ENCODE results near the gene RFT1.

- TF ChIP-seq LEF1 (IDR thresholded peaks at IDR 0.05; ENCODE audit: borderline replicate concordance) (no peak), ELF4 (IDR thresholded peaks at IDR 0.05) (no peak), ARNT (IDR thresholded peaks at IDR 0.05) (no peak), FOXM1 (IDR thresholded peaks at IDR 0.05; ENCODE audit: borderline replicate concordance) (no peak), SUZ12 (IDR thresholded peaks at IDR 0.05) (no peak), SP1 (IDR thresholded peaks at IDR 0.05) (no peak), ZNF384 (IDR thresholded peaks at IDR 0.05) (no peak), BHLHE40 (IDR thresholded peaks at IDR 0.05; ENCODE audit: borderline replicate concordance) (no peak)
- TF ChIP-seq, protein P1, sequence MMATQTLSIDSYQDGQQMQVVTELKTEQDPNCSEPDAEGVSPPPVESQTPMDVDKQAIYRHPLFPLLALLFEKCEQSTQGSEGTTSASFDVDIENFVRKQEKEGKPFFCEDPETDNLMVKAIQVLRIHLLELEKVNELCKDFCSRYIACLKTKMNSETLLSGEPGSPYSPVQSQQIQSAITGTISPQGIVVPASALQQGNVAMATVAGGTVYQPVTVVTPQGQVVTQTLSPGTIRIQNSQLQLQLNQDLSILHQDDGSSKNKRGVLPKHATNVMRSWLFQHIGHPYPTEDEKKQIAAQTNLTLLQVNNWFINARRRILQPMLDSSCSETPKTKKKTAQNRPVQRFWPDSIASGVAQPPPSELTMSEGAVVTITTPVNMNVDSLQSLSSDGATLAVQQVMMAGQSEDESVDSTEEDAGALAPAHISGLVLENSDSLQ (IDR thresholded peaks at IDR 0.05): no peak
Measured at GRCh38 chr3:53081318-53081717, 48.9 kb downstream of the RFT1 start.
